ENCODE results near the gene LRRC3C. TPM values are rescaled to one million over a fixed set of nuclear protein-coding genes. Genes with fewer than 3 reads are reported as not detected.

The LRRC3C gene
- total RNA-seq, 1 donor from 2014 or later = not detected

- no peak for DNase-seq (ENCODE audit: low spot score)
Observed at GRCh38 chr17:39923836-39924690, 3.5 kb upstream of the LRRC3C start.

GRCh38 chr17:39924691-39925055 lies 2.9 kb upstream of the LRRC3C start:
- DNase-seq (ENCODE audit: low spot score) = no peak

GRCh38 chr17:39925282-39926134 lies 2.0 kb upstream of the LRRC3C start:
- DNase-seq (ENCODE audit: low spot score) = no peak

GRCh38 chr17:39926135-39926587 lies 1.4 kb upstream of the LRRC3C start:
- DNase-seq (ENCODE audit: low spot score) = no peak

- DNase-seq (ENCODE audit: low spot score) = peak; percentile 66
Observed at GRCh38 chr17:39926588-39927100, 888 bp upstream of the LRRC3C start.

GRCh38 chr17:39927929-39928857 lies 661 bp downstream of the LRRC3C start:
- peak; percentile 18 for DNase-seq (ENCODE audit: low spot score)

- peak; percentile 75 for DNase-seq (ENCODE audit: low spot score)
Observed at GRCh38 chr17:39928858-39929645, 1.5 kb downstream of the LRRC3C start.

- DNase-seq (ENCODE audit: low spot score) = no peak
Observed at GRCh38 chr17:39929646-39930407, 2.3 kb downstream of the LRRC3C start.

GRCh38 chr17:39933912-39934311 lies 6.4 kb downstream of the LRRC3C start:
- no peak for DNase-seq (ENCODE audit: low spot score)

GRCh38 chr17:39934324-39934723 lies 6.8 kb downstream of the LRRC3C start:
- no peak for DNase-seq (ENCODE audit: low spot score)

- no peak for DNase-seq (ENCODE audit: low spot score)
Observed at GRCh38 chr17:39935909-39936308, 8.4 kb downstream of the LRRC3C start.

- DNase-seq (ENCODE audit: low spot score) = no peak
Observed at GRCh38 chr17:39937447-39937846, 9.9 kb downstream of the LRRC3C start.

GRCh38 chr17:39938140-39938869 lies 10.8 kb downstream of the LRRC3C start:
- no peak for DNase-seq (ENCODE audit: low spot score)

- DNase-seq (ENCODE audit: low spot score) = no peak
Observed at GRCh38 chr17:39939106-39939505, 11.6 kb downstream of the LRRC3C start.

GRCh38 chr17:39939588-39940419 lies 12.3 kb downstream of the LRRC3C start:
- peak; percentile 87 for DNase-seq (ENCODE audit: low spot score)

- no peak for DNase-seq (ENCODE audit: low spot score)
Observed at GRCh38 chr17:39943702-39944392, 16.3 kb downstream of the LRRC3C start.

- no peak for DNase-seq (ENCODE audit: low spot score)
Observed at GRCh38 chr17:39944393-39944711, 16.8 kb downstream of the LRRC3C start.

Measured in umbilical cord (tissue), 2 donors.